BJ (cell line): Measurements from ENCODE around the gene APH1A. TPM values are rescaled to one million over a fixed set of nuclear protein-coding genes. Genes with fewer than 3 reads are reported as not detected.
"Not testable (repeated sequence)": the region's sequence is repeated elsewhere in the genome, so short reads cannot be mapped to it uniquely, and the experiment has no call there.

Experiments used
- CTCF ChIA-PET: fragments of 350-600 bp; formaldehyde crosslinking; extraction: SDS; loops from one replicate; lab custom pipeline; 2021; ENCODE audit warnings: antibody characterized with exemption, inconsistent platforms; lab: Yijun Ruan, JAX
- POLR2A ChIA-PET: fragments of 300-600 bp; sonication (Branson Sonifier 250); formaldehyde crosslinking; extraction: SDS; loops from one replicate; lab custom pipeline; 2021; ENCODE audit warnings: antibody characterized with exemption; lab: Charles Lee
- DNase-seq: peaks from one replicate; pipeline ENCODE4 v3.0.0-alpha.2; 2011; ENCODE audit warnings: low read depth
- H3K27me3 ChIP-seq: 2 replicates; pipeline ENCODE4 v1.6.0; 2011; ENCODE audit warnings: low read length; ENCODE audit not compliant: control insufficient read depth, insufficient read depth
- H3K36me3 ChIP-seq: 2 replicates; pipeline ENCODE4 v1.5.1; 2011; ENCODE audit warnings: low read length; ENCODE audit not compliant: control insufficient read depth, insufficient read depth
- H3K4me3 ChIP-seq: 2 replicates; pipeline ENCODE4 v1.5.1; 2011; ENCODE audit warnings: low read depth, mild to moderate bottlenecking, control low read depth, low read length
- CTCF ChIP-seq: IDR thresholded peaks from 2 replicates; pipeline ENCODE4 v1.5.1; 2011; ENCODE audit warnings: low read depth, mild to moderate bottlenecking, control low read depth, inconsistent platforms, low read length, moderate library complexity; ENCODE audit not compliant: insufficient read depth
- polyA plus RNA-seq: library from polyadenylated mRNA; depleted of rRNA; stranded (reverse); fragments of >200 nt; gene quantifications from 2 replicates; pipeline ENCODE4 v1.2.3, GENCODE V29; 2011

APH1A gene
- polyA plus RNA-seq, 1 experiment = 172 TPM

- Histone ChIP-seq H3K4me3 (peak overlapping the region; percentile 67), H3K27me3 (no peaks in the 10 kb centered on the region), H3K36me3 (no peaks in the 10 kb centered on the region; the same call in 1 of the 2 replicates)
- ChIA-PET CTCF (interaction anchor here (0.9 to 2.7 kb wide), 3 partner anchors 11 to 160 kb away, joined by 3 to 10 read pairs (median 7); no protein-coding TSS in a partner anchor), POLR2A (interaction anchor here (0.7 kb wide), 1 partner anchor 73 kb away, joined by 8 read pairs; no protein-coding TSS in a partner anchor)
- no peak for DNase-seq
- no peak for TF ChIP-seq CTCF
These were observed 35.2 kb downstream of the APH1A start for GRCh38 chr1:150233359-150234308.

GRCh38 chr1:150232921-150233320 lies 35.9 kb downstream of the APH1A start:
- H3K4me3 ChIP-seq, H3K36me3 ChIP-seq, H3K27me3 ChIP-seq, POLR2A ChIA-PET, DNase-seq: not testable (repeated sequence)
- CTCF ChIA-PET = interaction anchor here (0.9 to 2.7 kb wide), 3 partner anchors 10 to 159 kb away, joined by 3 to 10 read pairs (median 7); no protein-coding TSS in a partner anchor

DNA sequence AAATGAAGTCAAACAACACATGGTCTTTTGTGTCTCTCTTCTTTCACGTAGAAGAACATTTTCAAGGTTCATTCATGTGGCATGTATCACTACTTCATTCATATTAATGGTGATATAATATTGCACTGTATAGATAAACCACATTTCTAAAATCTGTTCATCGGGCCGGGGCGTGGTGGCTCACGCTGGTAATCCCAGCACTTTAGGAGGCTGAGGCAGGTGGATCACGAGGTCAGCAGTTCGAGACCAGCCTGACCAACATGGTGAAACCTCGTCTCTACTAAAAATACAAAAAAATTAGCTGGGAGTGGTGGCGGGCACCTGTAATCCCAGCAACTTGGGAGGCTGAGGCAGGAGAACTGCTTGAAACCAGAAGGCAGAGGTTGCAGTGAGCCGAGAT lies 40.6 kb downstream of the APH1A start:
- DNase-seq, CTCF ChIA-PET, H3K36me3 ChIP-seq, H3K4me3 ChIP-seq, POLR2A ChIA-PET, H3K27me3 ChIP-seq: not testable (repeated sequence)

DNA sequence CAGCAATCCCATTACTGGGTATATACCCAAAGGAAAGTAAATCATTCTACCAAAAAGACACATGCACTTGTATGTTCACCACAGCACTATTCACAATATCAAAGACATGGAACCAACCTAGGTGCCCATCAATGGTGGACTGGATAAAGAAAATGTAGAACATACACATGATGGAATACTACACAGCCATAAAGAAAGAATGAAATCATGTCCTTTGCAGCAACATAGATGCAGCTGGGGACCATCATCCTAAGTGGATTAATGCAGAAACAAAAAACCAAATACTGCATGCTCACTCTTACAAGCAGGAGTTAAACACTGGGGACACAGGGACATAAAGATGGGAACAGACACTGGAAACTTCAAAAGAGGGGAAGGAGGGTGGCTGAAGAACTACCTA lies 41.6 kb downstream of the APH1A start:
- no peak for DNase-seq
- TF ChIP-seq CTCF = no peak
- Histone ChIP-seq H3K36me3 (no peaks in the 10 kb centered on the region; the same call in none of the 2 replicates), H3K27me3 (no peaks in the 10 kb centered on the region), H3K4me3 (no peak overlapping the region)
- ChIA-PET POLR2A (no interaction called here), CTCF (no interaction called here)

- ChIA-PET CTCF (no interaction called here), POLR2A (no interaction called here)
- Histone ChIP-seq H3K36me3 (no peaks in the 10 kb centered on the region; the same call in none of the 2 replicates), H3K27me3 (no peaks in the 10 kb centered on the region), H3K4me3 (no peak overlapping the region)
- no peak for TF ChIP-seq CTCF
- no peak for DNase-seq
These were observed 42.3 kb downstream of the APH1A start for GRCh38 chr1:150226486-150226885.

- TF ChIP-seq CTCF = no peak
- POLR2A ChIA-PET = no interaction called here
- DNase-seq = no peak
- no peaks in the 10 kb centered on the region; the same call in none of the 2 replicates for H3K36me3 ChIP-seq
- no peaks in the 10 kb centered on the region for H3K27me3 ChIP-seq
- CTCF ChIA-PET = no interaction called here
- H3K4me3 ChIP-seq = no peak overlapping the region
These were observed 43.3 kb downstream of the APH1A start for GRCh38 chr1:150225546-150225945.
